ENCODE results near the gene PRMT7. TPM values are rescaled to one million over a fixed set of nuclear protein-coding genes. Genes with fewer than 3 reads are reported as not detected.

The PRMT7 gene
- total and polyA plus RNA-seq, 2 of the 8 experiments (the other 6 are each of a cell fraction or from before 2014, with no cell fraction given) = 48.2 to 49.3 TPM

DNA sequence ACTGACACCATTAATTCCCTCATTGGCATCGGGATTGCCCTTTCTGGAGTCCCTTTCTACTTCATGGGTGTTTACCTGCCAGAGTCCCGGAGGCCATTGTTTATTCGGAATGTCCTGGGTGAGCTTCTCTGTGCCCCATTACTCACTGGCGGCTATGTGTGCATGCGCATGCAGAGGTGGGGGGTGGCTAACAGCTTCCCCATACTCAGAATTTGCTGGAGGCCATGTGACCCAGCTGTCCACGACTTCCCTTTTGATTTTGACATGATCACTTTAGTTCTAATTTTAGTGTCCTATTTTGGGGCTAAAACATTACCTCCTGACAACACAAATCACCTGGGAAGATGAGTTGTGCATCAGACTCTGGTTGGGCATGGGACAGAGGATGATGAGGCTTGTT is 14.1 kb upstream of the PRMT7 start:
- whole genome bisulfite sequencing, 2 experiments (ENCODE audit: extremely low coverage in 1 of 2, insufficient coverage in 1 of 2, insufficient read length in 1 of 2, insufficient replicate concordance in 2 of 2, low coverage in 1 of 2, low lambda C conversion rate in 2 of 2, missing lambda C conversion rate in 1 of 2) = 85% methylated on average over 6 of the region's 6 CpGs; no CpG with 5 or more reads in 1 of the 2 experiments
- Histone ChIP-seq H2BK15ac (ENCODE audit: low read length) (no peak overlapping the region), H2AFZ (ENCODE audit: low read length) (no peak overlapping the region), H2BK5ac (ENCODE audit: low read depth, low read length) (no peak overlapping the region), H3K9ac (replicated peaks in 1 of 4; ENCODE audit: extremely low read depth in 1 of 4, low read depth in 3 of 4, low read length in 3 of 4) (no peak overlapping the region), H2BK20ac (ENCODE audit: low read length) (no peak overlapping the region), H3K9me3 (ENCODE audit: insufficient read depth in 2 of 2, low read depth in 1 of 2, low read length in 1 of 2) (no peaks in the 10 kb centered on the region), H3K4me3 (ENCODE audit: extremely low read depth in 1 of 4, insufficient read depth in 2 of 4, low read depth in 3 of 4, low read length in 4 of 4) (no peak overlapping the region), H3K27me3 (replicated peaks in 1 of 4; ENCODE audit: control insufficient read depth in 3 of 4, extremely low read depth in 1 of 4, insufficient read depth in 3 of 4, low read length in 3 of 4) (no peaks in the 10 kb centered on the region), H3K23ac (ENCODE audit: insufficient read length) (no peak overlapping the region), H4K20me1 (replicated peaks in 1 of 2; ENCODE audit: control insufficient read depth in 1 of 2, insufficient read depth in 2 of 2, low read length in 2 of 2) (peaks cover 1 to 5% of the 10 kb centered on the region in 2 experiments), H3K4me2 (ENCODE audit: insufficient read depth in 1 of 2, low read depth in 2 of 2, low read length in 2 of 2) (no peak overlapping the region), H3K36me3 (ENCODE audit: control insufficient read depth in 2 of 4, insufficient read depth in 4 of 4, low read length in 3 of 4) (peaks cover 11 to 53% (median 36%) of the 10 kb centered on the region in 4 experiments), H4K8ac (ENCODE audit: extremely low read depth, insufficient read depth, low read length) (no peak overlapping the region), H2AK5ac (ENCODE audit: low read depth, low read length) (no peak overlapping the region), H2BK12ac (ENCODE audit: low read depth, low read length) (no peak overlapping the region), H3K18ac (ENCODE audit: extremely low read depth, low read length) (no peak overlapping the region), H3K23me2 (ENCODE audit: low read depth, low read length) (no peaks in the 10 kb centered on the region), H3K14ac (ENCODE audit: insufficient read length) (no peak overlapping the region), H4K91ac (replicated peaks; ENCODE audit: insufficient read length, low read length) (no peak overlapping the region), H3K4me1 (replicated peaks in 1 of 4; ENCODE audit: control insufficient read depth in 3 of 4, insufficient read depth in 4 of 4, low read length in 3 of 4) (no peaks in the 10 kb centered on the region), H3K79me1 (ENCODE audit: low read depth, low read length) (no peaks in the 10 kb centered on the region), H3K79me2 (ENCODE audit: control insufficient read depth in 1 of 2, insufficient read depth in 2 of 2, low read length in 2 of 2) (no peaks in the 10 kb centered on the region), H3K4ac (replicated peaks; ENCODE audit: insufficient read length, low read depth, low read length) (no peak overlapping the region), H3K27ac (ENCODE audit: low read depth, low read length) (no peak overlapping the region), H3K56ac (replicated peaks; ENCODE audit: insufficient read length, low read depth, low read length) (no peak overlapping the region), H2BK120ac (replicated peaks; ENCODE audit: low read depth, low read length) (no peak overlapping the region), H4K5ac (ENCODE audit: insufficient read length, low read depth, low read length) (no peak overlapping the region)
- FAIRE-seq = no peak
- no peak for TF ChIP-seq POU5F1 (IDR thresholded peaks at IDR 0.05; ENCODE audit: low read depth, low read length)
- DNase-seq (ENCODE audit: low read depth in 1 of 2, low spot score in 2 of 2) = no peak
- CTCF ChIA-PET (ENCODE audit: partially characterized antibody) = interaction anchor here (0.6 to 20.4 kb wide), 7 partner anchors 8 to 72 kb away, joined by 3 to 233 read pairs (median 3); partner anchors contain the start of gene SLC7A6
- POLR2A ChIA-PET (ENCODE audit: partially characterized antibody) = interaction anchor here (0.8 to 1.8 kb wide), 6 partner anchors 9 to 68 kb away, joined by 3 to 10 read pairs (median 3); partner anchors contain the start of genes PRMT7 and SLC7A6OS
